ENCODE measurements around the gene IFNA16. TPM values are rescaled to one million over a fixed set of nuclear protein-coding genes. Genes with fewer than 3 reads are reported as not detected.
"Not testable (repeated sequence)": the region's sequence is repeated elsewhere in the genome, so short reads cannot be mapped to it uniquely, and the experiment has no call there.

IFNA16 gene
- total RNA-seq, 1 donor from 2014 or later: not detected

- not testable (repeated sequence) for DNase-seq (ENCODE audit: low read depth, low spot score)
Observed at GRCh38 chr9:21202105-21202504, 15.0 kb downstream of the IFNA16 start, which contains the start of gene IFNA7. IFNA7 (minus strand) TSS chr9:21202205; CDS start chr9:21202165, 40 bp downstream.

GRCh38 chr9:21194867-21195776, 22.0 kb downstream of the IFNA16 start:
- DNase-seq (ENCODE audit: low read depth, low spot score): not testable (repeated sequence)

DNA sequence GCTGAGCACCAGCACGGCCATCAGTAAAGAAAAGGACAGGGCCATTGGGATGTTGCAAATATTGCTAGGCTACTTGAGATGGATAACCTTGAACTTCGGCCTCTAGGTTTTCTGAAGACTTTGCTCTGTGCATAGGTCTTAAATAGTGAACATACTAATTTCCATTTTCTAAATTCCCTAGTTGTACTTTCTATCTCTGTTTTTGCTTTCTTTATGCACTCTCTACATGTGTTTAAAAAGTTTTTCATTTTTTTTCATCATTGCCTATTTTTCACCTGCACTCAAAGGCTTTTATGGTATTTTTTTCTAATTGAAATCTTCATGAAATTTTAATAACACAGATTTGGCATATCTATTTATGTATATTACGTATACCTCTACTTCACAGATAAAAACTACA, 29.6 kb downstream of the IFNA16 start, which contains the start of gene IFNA4:
Gene IFNA4 (minus strand): TSS at position 101 of the 400 bp plus-strand sequence. CDS start 56 bp downstream, at position 45.
- DNase-seq (ENCODE audit: low read depth, low spot score): not testable (repeated sequence)

DNA sequence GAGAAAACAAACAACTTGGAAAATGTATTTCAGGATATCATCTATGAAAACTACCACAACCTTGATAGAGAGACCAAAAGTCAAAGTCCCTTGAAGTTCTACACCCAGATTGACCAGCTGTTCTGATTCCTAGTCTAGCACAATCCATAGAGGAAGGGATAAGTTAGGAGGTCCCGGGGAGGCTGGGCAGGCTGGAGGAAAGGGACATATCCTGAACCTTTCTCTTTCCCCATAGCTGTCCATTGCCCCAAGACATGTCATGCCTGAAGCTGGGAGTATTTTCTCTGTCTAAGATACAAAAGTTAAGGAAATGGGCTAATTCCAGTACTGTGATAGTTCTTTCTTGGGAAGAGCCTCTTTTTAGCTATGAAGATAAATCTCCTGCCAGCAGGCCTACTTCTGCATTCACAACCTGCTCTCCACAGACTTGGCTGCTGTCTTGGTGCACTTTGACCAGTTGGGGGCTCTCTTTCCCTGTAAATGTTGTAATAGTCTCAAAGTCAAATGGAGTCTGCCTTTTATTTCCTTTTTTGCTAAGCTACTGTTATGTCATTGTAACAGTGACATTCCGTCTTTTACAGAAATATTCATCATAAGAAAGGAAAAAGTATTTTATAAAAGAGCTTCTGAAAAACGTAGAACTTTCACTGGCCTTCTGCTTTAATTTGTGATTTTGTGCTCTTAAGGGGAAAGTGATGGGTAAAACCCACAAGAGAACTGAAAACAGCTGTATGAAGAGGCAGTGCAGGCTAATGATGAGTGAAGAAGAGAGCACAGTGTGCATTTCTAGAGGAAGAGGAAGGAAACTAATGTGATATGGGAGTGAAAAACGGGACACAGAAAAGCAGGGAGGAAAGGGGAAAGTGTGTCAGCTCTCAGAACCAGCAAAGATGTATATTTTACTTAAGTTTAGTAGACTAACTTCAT, 34.0 kb downstream of the IFNA16 start:
- DNase-seq (ENCODE audit: low read depth, low spot score): not testable (repeated sequence)

- no peak for DNase-seq (ENCODE audit: low read depth, low spot score)
Observed at GRCh38 chr9:21174671-21175070, 42.4 kb downstream of the IFNA16 start.

- no peak for DNase-seq (ENCODE audit: low read depth, low spot score)
Observed at GRCh38 chr9:21172156-21172555, 45.0 kb downstream of the IFNA16 start.

GRCh38 chr9:21171351-21171750, 45.8 kb downstream of the IFNA16 start:
- DNase-seq (ENCODE audit: low read depth, low spot score): no peak

- not testable (repeated sequence) for DNase-seq (ENCODE audit: low read depth, low spot score)
Observed at GRCh38 chr9:21166560-21166959, 50.6 kb downstream of the IFNA16 start, which contains the start of gene IFNA21. IFNA21 (minus strand) TSS chr9:21166660; CDS start chr9:21166612, 48 bp downstream.

Other genes with a start within 250 kb of the IFNA16 start
- 0.99 and 1.6 TPM in 2 replicates for gene HACD4, start 185.7 kb downstream of the IFNA16 start, total RNA-seq
- not detected in 2 replicates for gene IFNB1, start 139.4 kb downstream of the IFNA16 start, total RNA-seq
- gene IFNW1, start 75.5 kb downstream of the IFNA16 start, total RNA-seq: not detected in 2 replicates
- not detected in 2 replicates for gene IFNA21, start 50.7 kb downstream of the IFNA16 start, total RNA-seq
- gene IFNA4, start 29.7 kb downstream of the IFNA16 start, total RNA-seq: not detected in 2 replicates
- gene IFNA7, start 15.1 kb downstream of the IFNA16 start, total RNA-seq: not detected in 2 replicates
- gene IFNA10, start 10.2 kb downstream of the IFNA16 start, total RNA-seq: not detected in 2 replicates
- gene IFNA17, start 10.9 kb upstream of the IFNA16 start, total RNA-seq: not detected in 2 replicates
- gene IFNA14, start 22.7 kb upstream of the IFNA16 start, total RNA-seq: not detected in 2 replicates
- gene IFNA5, start 88.0 kb upstream of the IFNA16 start, total RNA-seq: not detected in 2 replicates
- 33.4 and 35.1 TPM in 2 replicates for gene KLHL9, start 118.1 kb upstream of the IFNA16 start, total RNA-seq
- not detected in 2 replicates for gene IFNA6, start 133.6 kb upstream of the IFNA16 start, total RNA-seq
- not detected in 2 replicates for gene IFNA13, start 150.7 kb upstream of the IFNA16 start, total RNA-seq
- not detected in 2 replicates for gene IFNA2, start 168.1 kb upstream of the IFNA16 start, total RNA-seq
- not detected in 2 replicates for gene IFNA8, start 191.8 kb upstream of the IFNA16 start, total RNA-seq
- gene IFNA1, start 223.1 kb upstream of the IFNA16 start, total RNA-seq: not detected in 2 replicates

Measured in pulmonary artery endothelial cell (primary cell).